Measurements from ENCODE around the gene ROM1. TPM values are rescaled to one million over a fixed set of nuclear protein-coding genes. Genes with fewer than 3 reads are reported as not detected.

Gene ROM1
- polyA plus RNA-seq, 1 donor (not counting 4 experiments of a cell fraction or from before 2014, with no cell fraction given) = 1.5 TPM

- Histone ChIP-seq H3K9ac (ENCODE audit: control insufficient read depth, extremely low read depth, insufficient read depth, low read length) (peak within 1 kb of the TSS; percentile 85), H3K79me2 (ENCODE audit: control insufficient read depth, insufficient read depth, low read length) (no peaks in the 10 kb centered on the region), H3K9me1 (ENCODE audit: control insufficient read depth, extremely low read depth, insufficient read depth, low read length) (no peaks in the 10 kb centered on the region), H2AFZ (ENCODE audit: control insufficient read depth, low read length) (peak within 1 kb of the TSS; percentile 36), H3K27me3 (ENCODE audit: control insufficient read depth, extremely low read depth, insufficient read depth, low read length) (no peaks in the 10 kb centered on the region), H3K36me3 (ENCODE audit: control insufficient read depth in 2 of 2, extremely low read depth in 1 of 2, insufficient read depth in 2 of 2, low read length in 2 of 2) (peaks cover 14 to 25% of the 10 kb centered on the region in 2 experiments), H3K4me3 (ENCODE audit: control insufficient read depth in 2 of 3, extremely low read depth in 1 of 3, insufficient read depth in 2 of 3, low read depth in 1 of 3, low read length in 3 of 3) (peak within 1 kb of the TSS; percentile 58 to 92 (median 83)), H3K27ac (ENCODE audit: control insufficient read depth, insufficient read depth, low read length) (peak within 1 kb of the TSS; percentile 95), H3K4me1 (ENCODE audit: control insufficient read depth, extremely low read depth, insufficient read depth, low read length) (peaks cover 25% of the 10 kb centered on the region), H3K4me2 (ENCODE audit: control insufficient read depth, extremely low read depth, insufficient read depth, low read depth, low read length) (peak within 1 kb of the TSS; percentile 86), H3K9me3 (ENCODE audit: control insufficient read depth, low read depth, low read length) (no peaks in the 10 kb centered on the region), H4K20me1 (ENCODE audit: control insufficient read depth, extremely low read depth, insufficient read depth, low read length) (no peaks in the 10 kb centered on the region)
- dilution Hi-C loops (cut with MboI; ENCODE audit: extremely low pct_ligation_motif_present, low sequenced_read_pairs) = no loop called here
- FAIRE-seq (no peak), DNase-seq (ENCODE audit: low read depth, low spot score) (peak; percentile 95)
- no peak for TF ChIP-seq EZH2 (IDR thresholded peaks at IDR 0.05; ENCODE audit: low read length)
- no peak for TF ChIP-seq CTCF (optimal IDR thresholded peaks at IDR 0.05 in 1 of 3, IDR thresholded peaks at IDR 0.05 in 1 of 3, conservative IDR thresholded peaks at IDR 0.05 in 1 of 3; ENCODE audit: extremely low read depth in 1 of 3, insufficient read depth in 2 of 3, low read length in 3 of 3)
Observed at GRCh38 chr11:62621567-62622470, 8.8 kb downstream of the ROM1 start, which contains the start of gene B3GAT3. Gene B3GAT3, minus strand, starts transcription at chr11:62621986. Its CDS starts 39 bp downstream, at chr11:62621947.

- no peaks in the 10 kb centered on the region for H4K20me1 ChIP-seq (ENCODE audit: control insufficient read depth, extremely low read depth, insufficient read depth, low read length)
- H3K36me3 ChIP-seq (ENCODE audit: control insufficient read depth in 2 of 2, extremely low read depth in 1 of 2, insufficient read depth in 2 of 2, low read length in 2 of 2) = peaks cover 16 to 25% of the 10 kb centered on the region in 2 experiments
- H2AFZ ChIP-seq (ENCODE audit: control insufficient read depth, low read length) = peak overlapping the region; percentile 36
- no peak for FAIRE-seq
- H3K9me1 ChIP-seq (ENCODE audit: control insufficient read depth, extremely low read depth, insufficient read depth, low read length) = no peaks in the 10 kb centered on the region
- H3K4me1 ChIP-seq (ENCODE audit: control insufficient read depth, extremely low read depth, insufficient read depth, low read length) = peaks cover 25% of the 10 kb centered on the region
- no peak overlapping the region for H3K4me3 ChIP-seq (ENCODE audit: control insufficient read depth in 2 of 3, extremely low read depth in 1 of 3, insufficient read depth in 2 of 3, low read depth in 1 of 3, low read length in 3 of 3)
- H3K79me2 ChIP-seq (ENCODE audit: control insufficient read depth, insufficient read depth, low read length) = no peaks in the 10 kb centered on the region
- peak overlapping the region; percentile 85 for H3K9ac ChIP-seq (ENCODE audit: control insufficient read depth, extremely low read depth, insufficient read depth, low read length)
- dilution Hi-C loops (cut with MboI; ENCODE audit: extremely low pct_ligation_motif_present, low sequenced_read_pairs) = no loop called here
- H3K27ac ChIP-seq (ENCODE audit: control insufficient read depth, insufficient read depth, low read length) = peak overlapping the region; percentile 95
- no peaks in the 10 kb centered on the region for H3K27me3 ChIP-seq (ENCODE audit: control insufficient read depth, extremely low read depth, insufficient read depth, low read length)
- no peak for TF ChIP-seq CTCF (optimal IDR thresholded peaks at IDR 0.05 in 1 of 3, IDR thresholded peaks at IDR 0.05 in 1 of 3, conservative IDR thresholded peaks at IDR 0.05 in 1 of 3; ENCODE audit: extremely low read depth in 1 of 3, insufficient read depth in 2 of 3, low read length in 3 of 3)
- TF ChIP-seq EZH2 (IDR thresholded peaks at IDR 0.05; ENCODE audit: low read length) = no peak
- H3K9me3 ChIP-seq (ENCODE audit: control insufficient read depth, low read depth, low read length) = no peaks in the 10 kb centered on the region
- no peak for DNase-seq (ENCODE audit: low read depth, low spot score)
- peak overlapping the region; percentile 50 for H3K4me2 ChIP-seq (ENCODE audit: control insufficient read depth, extremely low read depth, insufficient read depth, low read depth, low read length)
Observed at GRCh38 chr11:62622476-62623089, 9.5 kb downstream of the ROM1 start.

Data from keratinocyte (primary cell).